GM18868 (cell line): ENCODE results near the gene PEX3.

ENCODE experiments used
- ATAC-seq: cut with Tn5 transposase; IDR thresholded peaks from one replicate; pipeline ENCODE4 v1.9.1; 2021; ENCODE audit warnings: mild to moderate bottlenecking, moderate library complexity; ENCODE audit not compliant: unreplicated experiment

PEX3 gene

GRCh38 chr6:143450453-143451371 is at the start of gene PEX3, which contains the start of gene ADAT2:
Gene PEX3 (plus strand): TSS chr6:143450805. CDS start chr6:143451043, 238 bp downstream.
Gene ADAT2 (minus strand): TSS chr6:143450695. CDS start chr6:143450658, 37 bp downstream.
- peak; percentile 96 for ATAC-seq

- ATAC-seq: no peak
Observed at GRCh38 chr6:143401068-143401446, 49.5 kb upstream of the PEX3 start.

- no peak for ATAC-seq
Observed at GRCh38 chr6:143401636-143402370, 48.8 kb upstream of the PEX3 start.

- ATAC-seq: no peak
Observed at GRCh38 chr6:143402721-143403336, 47.8 kb upstream of the PEX3 start.

- no peak for ATAC-seq
Observed at GRCh38 chr6:143405373-143406154, 45.0 kb upstream of the PEX3 start.

- no peak for ATAC-seq
Observed at GRCh38 chr6:143406673-143407072, 43.9 kb upstream of the PEX3 start.

GRCh38 chr6:143408151-143408786 is 42.3 kb upstream of the PEX3 start:
- ATAC-seq: no peak

GRCh38 chr6:143408787-143409162 is 41.8 kb upstream of the PEX3 start:
- no peak for ATAC-seq

GRCh38 chr6:143410859-143411270 is 39.7 kb upstream of the PEX3 start:
- no peak for ATAC-seq

GRCh38 chr6:143414769-143415168 is 35.8 kb upstream of the PEX3 start:
- no peak for ATAC-seq

- ATAC-seq: no peak
Observed at GRCh38 chr6:143419526-143419925, 31.1 kb upstream of the PEX3 start.

- no peak for ATAC-seq
Observed at GRCh38 chr6:143426026-143426425, 24.6 kb upstream of the PEX3 start.

- peak; percentile 100 for ATAC-seq
Observed at GRCh38 chr6:143427109-143427817, 23.3 kb upstream of the PEX3 start.

- ATAC-seq: no peak
Observed at GRCh38 chr6:143429970-143430369, 20.6 kb upstream of the PEX3 start.

- no peak for ATAC-seq
Observed at GRCh38 chr6:143431226-143431625, 19.4 kb upstream of the PEX3 start.

GRCh38 chr6:143432588-143432987 is 18.0 kb upstream of the PEX3 start:
- ATAC-seq: no peak

- no peak for ATAC-seq
Observed at GRCh38 chr6:143441010-143441409, 9.6 kb upstream of the PEX3 start.

- ATAC-seq: no peak
Observed at GRCh38 chr6:143441680-143442545, 8.7 kb upstream of the PEX3 start.

GRCh38 chr6:143443096-143443495 is 7.5 kb upstream of the PEX3 start:
- no peak for ATAC-seq
